ENCODE measurements around the gene CALCOCO2.

GRCh38 chr17:48860456-48860855 is 29.6 kb downstream of the CALCOCO2 start:
- TF ChIP-seq CTCF (conservative IDR thresholded peaks at IDR 0.05; ENCODE audit: low read length) (no peak), EZH2phosphoT487 (IDR thresholded peaks at IDR 0.05; ENCODE audit: borderline replicate concordance) (no peak)
